Measurements from ENCODE around the gene ELP5. TPM values are rescaled to one million over a fixed set of nuclear protein-coding genes. Genes with fewer than 3 reads are reported as not detected.

The ELP5 gene
- total RNA-seq, 4 donors from 2014 or later, result 41.9 to 65.6 (median 51.3) TPM

- Histone ChIP-seq H3K4me3 (no peak overlapping the region), H3K9me3 (no peaks in the 10 kb centered on the region), H3K4me1 (peaks cover 0 to 5% of the 10 kb centered on the region in 2 donors), H3K27ac (no peak overlapping the region), H3K36me3 (no peaks in the 10 kb centered on the region), H3K27me3 (no peaks in the 10 kb centered on the region)
- DNase-seq, result peak in 1 of 2 donors; percentile 25
- intact Hi-C loops (cut with DNase I; ENCODE audit: low total_unique reads), result no loop called here
- TF ChIP-seq CTCF (IDR thresholded peaks at IDR 0.05) (no peak), POLR2A (IDR thresholded peaks at IDR 0.05) (no peak)
Observed at GRCh38 chr17:7222093-7222971, 29.7 kb upstream of the ELP5 start.

GRCh38 chr17:7222972-7223292 lies 29.1 kb upstream of the ELP5 start:
- Histone ChIP-seq H3K4me1 (peaks cover 0 to 5% of the 10 kb centered on the region in 2 donors), H3K36me3 (no peaks in the 10 kb centered on the region), H3K27me3 (no peaks in the 10 kb centered on the region), H3K27ac (no peak overlapping the region), H3K4me3 (no peak overlapping the region), H3K9me3 (no peaks in the 10 kb centered on the region)
- TF ChIP-seq CTCF (IDR thresholded peaks at IDR 0.05) (no peak), POLR2A (IDR thresholded peaks at IDR 0.05) (no peak)
- DNase-seq, result no peak
- intact Hi-C loops (cut with DNase I; ENCODE audit: low total_unique reads), result no loop called here

GRCh38 chr17:7223375-7223774 lies 28.6 kb upstream of the ELP5 start:
- H3K27ac ChIP-seq, result no peak overlapping the region
- TF ChIP-seq POLR2A (IDR thresholded peaks at IDR 0.05), result no peak
- no peak for TF ChIP-seq CTCF (IDR thresholded peaks at IDR 0.05)
- no peak for DNase-seq

GRCh38 chr17:7224110-7224509 lies 27.9 kb upstream of the ELP5 start:
- Histone ChIP-seq H3K9me3 (no peaks in the 10 kb centered on the region), H3K36me3 (no peaks in the 10 kb centered on the region), H3K27me3 (no peaks in the 10 kb centered on the region), H3K4me1 (no peaks in the 10 kb centered on the region), H3K27ac (no peak overlapping the region), H3K4me3 (no peak overlapping the region)
- intact Hi-C loops (cut with DNase I; ENCODE audit: low total_unique reads), result no loop called here
- TF ChIP-seq POLR2A (IDR thresholded peaks at IDR 0.05) (no peak), CTCF (IDR thresholded peaks at IDR 0.05) (no peak)
- no peak for DNase-seq

More at GRCh38 chr17:7223375-7223774, 28.6 kb upstream of the ELP5 start:
- intact Hi-C loops (cut with DNase I; ENCODE audit: low total_unique reads), result no loop called here
- no peaks in the 10 kb centered on the region for H3K9me3 ChIP-seq
- no peaks in the 10 kb centered on the region for H3K36me3 ChIP-seq
- no peak overlapping the region for H3K4me3 ChIP-seq
- no peaks in the 10 kb centered on the region for H3K27me3 ChIP-seq
- peaks cover 0 to 1% of the 10 kb centered on the region in 2 donors for H3K4me1 ChIP-seq

- peak overlapping the region in 1 of 2 donors; percentile 2 for H3K27ac ChIP-seq
- no peaks in the 10 kb centered on the region for H3K36me3 ChIP-seq
Observed at GRCh38 chr17:7224661-7225111, 27.3 kb upstream of the ELP5 start.

More at GRCh38 chr17:7224661-7225111, 27.3 kb upstream of the ELP5 start:
- TF ChIP-seq CTCF (IDR thresholded peaks at IDR 0.05), result no peak
- TF ChIP-seq POLR2A (IDR thresholded peaks at IDR 0.05), result no peak
- no peaks in the 10 kb centered on the region for H3K4me1 ChIP-seq
- no peaks in the 10 kb centered on the region for H3K27me3 ChIP-seq
- no peaks in the 10 kb centered on the region for H3K9me3 ChIP-seq
- H3K4me3 ChIP-seq, result no peak overlapping the region
- intact Hi-C loops (cut with DNase I; ENCODE audit: low total_unique reads), result no loop called here
- DNase-seq, result no peak
